Adipocyte (in vitro differentiated cells): ENCODE measurements around the gene HSPA2.

Experiments
- DNase-seq: peaks from one replicate; pipeline ENCODE4 v3.0.0-alpha.2; 2015; ENCODE audit warnings: low read depth
- H3K27me3 ChIP-seq: replicated peaks from 2 replicates; pipeline ENCODE4 v1.7.0; 2013; ENCODE audit warnings: mild to moderate bottlenecking, low read length, moderate library complexity; ENCODE audit not compliant: control insufficient read depth, insufficient read depth
- H3K36me3 ChIP-seq: 2 replicates; pipeline ENCODE4 v1.7.0; 2013; ENCODE audit warnings: low read length, mild to moderate bottlenecking, moderate library complexity; ENCODE audit not compliant: control insufficient read depth, insufficient read depth, severe bottlenecking
- H3K4me1 ChIP-seq: 2 replicates; pipeline ENCODE4 v1.7.0; 2013; ENCODE audit warnings: mild to moderate bottlenecking, low read length, moderate library complexity; ENCODE audit not compliant: control insufficient read depth, insufficient read depth
- H3K4me3 ChIP-seq: 2 replicates; pipeline ENCODE4 v1.7.0; 2013; ENCODE audit warnings: mild to moderate bottlenecking, low read length, moderate library complexity
- H3K9ac ChIP-seq: 2 replicates; pipeline ENCODE4 v1.7.0; 2013; ENCODE audit warnings: mild to moderate bottlenecking, low read length, moderate library complexity
- H3K9me3 ChIP-seq: 2 replicates; pipeline ENCODE4 v1.7.0; 2013; ENCODE audit warnings: mild to moderate bottlenecking, low read length, moderate library complexity; ENCODE audit not compliant: control insufficient read depth

Gene HSPA2

GRCh38 chr14:64504310-64504896 lies 36.1 kb upstream of the HSPA2 start, which contains the start of gene ZBTB1:
Gene ZBTB1, plus strand, starts transcription at chr14:64504770. Its CDS starts 16,735 bp downstream, at chr14:64521505.
- Histone ChIP-seq H3K4me3 (peak within 1 kb of the TSS; percentile 92), H3K9me3 (no peaks in the 10 kb centered on the region), H3K4me1 (peaks cover 64% of the 10 kb centered on the region), H3K27me3 (no peaks in the 10 kb centered on the region), H3K9ac (peak within 1 kb of the TSS; percentile 96), H3K36me3 (no peaks in the 10 kb centered on the region)
- DNase-seq = peak; percentile 93

GRCh38 chr14:64504897-64505794 lies 35.4 kb upstream of the HSPA2 start:
- H3K4me1 ChIP-seq = peaks cover 61% of the 10 kb centered on the region
- no peaks in the 10 kb centered on the region for H3K27me3 ChIP-seq
- H3K9ac ChIP-seq = peak overlapping the region; percentile 96
- peak; percentile 96 for DNase-seq
- no peaks in the 10 kb centered on the region for H3K36me3 ChIP-seq
- H3K4me3 ChIP-seq = peak overlapping the region; percentile 92
- H3K9me3 ChIP-seq = no peaks in the 10 kb centered on the region

- Histone ChIP-seq H3K27me3 (no peaks in the 10 kb centered on the region), H3K4me3 (peak overlapping the region; percentile 92), H3K9me3 (no peaks in the 10 kb centered on the region), H3K9ac (peak overlapping the region; percentile 96), H3K36me3 (peaks cover 3% of the 10 kb centered on the region), H3K4me1 (peaks cover 60% of the 10 kb centered on the region)
- peak; percentile 22 for DNase-seq
Measured at GRCh38 chr14:64506721-64507120, 33.8 kb upstream of the HSPA2 start.

GRCh38 chr14:64507376-64508156 lies 33.0 kb upstream of the HSPA2 start:
- peaks cover 58% of the 10 kb centered on the region for H3K4me1 ChIP-seq
- H3K27me3 ChIP-seq = no peaks in the 10 kb centered on the region
- peak overlapping the region; percentile 92 for H3K4me3 ChIP-seq
- H3K9me3 ChIP-seq = no peaks in the 10 kb centered on the region
- H3K36me3 ChIP-seq = peaks cover 4% of the 10 kb centered on the region
- DNase-seq = peak; percentile 46
- peak overlapping the region; percentile 96 for H3K9ac ChIP-seq

- Histone ChIP-seq H3K27me3 (no peaks in the 10 kb centered on the region), H3K9ac (peak overlapping the region; percentile 96), H3K4me3 (peak overlapping the region; percentile 92), H3K4me1 (peaks cover 56% of the 10 kb centered on the region), H3K36me3 (peaks cover 4% of the 10 kb centered on the region), H3K9me3 (no peaks in the 10 kb centered on the region)
- DNase-seq = no peak
Measured at GRCh38 chr14:64508215-64508776, 32.2 kb upstream of the HSPA2 start.

GRCh38 chr14:64509036-64509435 lies 31.5 kb upstream of the HSPA2 start:
- Histone ChIP-seq H3K27me3 (no peaks in the 10 kb centered on the region), H3K4me1 (peaks cover 58% of the 10 kb centered on the region), H3K9me3 (no peaks in the 10 kb centered on the region), H3K9ac (no peak overlapping the region), H3K4me3 (peak overlapping the region; percentile 92), H3K36me3 (peaks cover 6% of the 10 kb centered on the region)
- DNase-seq = no peak

GRCh38 chr14:64510825-64511671 lies 29.5 kb upstream of the HSPA2 start:
- Histone ChIP-seq H3K36me3 (peaks cover 9% of the 10 kb centered on the region), H3K27me3 (no peaks in the 10 kb centered on the region), H3K9ac (peak overlapping the region; percentile 2), H3K4me1 (peaks cover 70% of the 10 kb centered on the region), H3K9me3 (no peaks in the 10 kb centered on the region), H3K4me3 (no peak overlapping the region)
- peak; percentile 89 for DNase-seq

- peaks cover 50% of the 10 kb centered on the region for H3K4me1 ChIP-seq
- DNase-seq = no peak
- peaks cover 9% of the 10 kb centered on the region for H3K36me3 ChIP-seq
- H3K9ac ChIP-seq = no peak overlapping the region
- no peaks in the 10 kb centered on the region for H3K9me3 ChIP-seq
- H3K27me3 ChIP-seq = no peaks in the 10 kb centered on the region
- H3K4me3 ChIP-seq = no peak overlapping the region
Measured at GRCh38 chr14:64513271-64513670, 27.3 kb upstream of the HSPA2 start.

- Histone ChIP-seq H3K4me3 (no peak overlapping the region), H3K9me3 (no peaks in the 10 kb centered on the region), H3K36me3 (peaks cover 9% of the 10 kb centered on the region), H3K4me1 (peaks cover 37% of the 10 kb centered on the region), H3K27me3 (no peaks in the 10 kb centered on the region), H3K9ac (no peak overlapping the region)
- DNase-seq = no peak
Measured at GRCh38 chr14:64515053-64515452, 25.5 kb upstream of the HSPA2 start.

- Histone ChIP-seq H3K4me1 (peaks cover 23% of the 10 kb centered on the region), H3K27me3 (no peaks in the 10 kb centered on the region), H3K9me3 (no peaks in the 10 kb centered on the region), H3K9ac (no peak overlapping the region), H3K4me3 (no peak overlapping the region), H3K36me3 (peaks cover 11% of the 10 kb centered on the region)
- DNase-seq = no peak
Measured at GRCh38 chr14:64516969-64517368, 23.6 kb upstream of the HSPA2 start.
